ENCODE results near the gene MIB2.

Gene MIB2

DNA sequence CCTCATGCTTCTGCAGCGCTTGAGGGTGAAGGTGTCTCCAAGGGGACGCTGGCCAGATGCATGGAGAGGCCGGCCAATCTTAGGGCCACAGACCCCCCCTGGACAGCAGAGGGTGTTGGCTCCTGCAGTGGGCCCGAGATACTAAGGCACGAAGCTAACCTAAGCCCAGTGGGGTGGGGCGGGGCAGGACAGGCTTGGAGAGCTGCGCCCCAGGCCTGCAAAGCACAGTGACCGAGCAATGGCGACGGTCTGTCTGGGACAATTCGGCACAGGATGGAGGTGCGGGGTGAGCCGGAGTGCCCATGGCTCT, 16.6 kb upstream of the MIB2 start:
- H3K27ac ChIP-seq (ENCODE audit: low read length): no peak overlapping the region
- H3K36me3 ChIP-seq (ENCODE audit: control insufficient read depth, insufficient read depth, low read length): no peaks in the 10 kb centered on the region
- peaks cover 12% of the 10 kb centered on the region for H3K4me1 ChIP-seq (ENCODE audit: control insufficient read depth, insufficient read depth, low read length)
- no peak overlapping the region for H3K4me3 ChIP-seq (ENCODE audit: low read length)
- H3K9me3 ChIP-seq (ENCODE audit: control insufficient read depth, insufficient read depth, low read length): no peaks in the 10 kb centered on the region
- no peak for DNase-seq (ENCODE audit: low read depth, low spot score)
- no CpG with 5 or more reads among the region's 13 CpGs for WGBS (ENCODE audit: insufficient coverage, insufficient read length)
- peaks cover 5% of the 10 kb centered on the region for H3K27me3 ChIP-seq (ENCODE audit: control insufficient read depth, insufficient read depth, low read length)

DNA sequence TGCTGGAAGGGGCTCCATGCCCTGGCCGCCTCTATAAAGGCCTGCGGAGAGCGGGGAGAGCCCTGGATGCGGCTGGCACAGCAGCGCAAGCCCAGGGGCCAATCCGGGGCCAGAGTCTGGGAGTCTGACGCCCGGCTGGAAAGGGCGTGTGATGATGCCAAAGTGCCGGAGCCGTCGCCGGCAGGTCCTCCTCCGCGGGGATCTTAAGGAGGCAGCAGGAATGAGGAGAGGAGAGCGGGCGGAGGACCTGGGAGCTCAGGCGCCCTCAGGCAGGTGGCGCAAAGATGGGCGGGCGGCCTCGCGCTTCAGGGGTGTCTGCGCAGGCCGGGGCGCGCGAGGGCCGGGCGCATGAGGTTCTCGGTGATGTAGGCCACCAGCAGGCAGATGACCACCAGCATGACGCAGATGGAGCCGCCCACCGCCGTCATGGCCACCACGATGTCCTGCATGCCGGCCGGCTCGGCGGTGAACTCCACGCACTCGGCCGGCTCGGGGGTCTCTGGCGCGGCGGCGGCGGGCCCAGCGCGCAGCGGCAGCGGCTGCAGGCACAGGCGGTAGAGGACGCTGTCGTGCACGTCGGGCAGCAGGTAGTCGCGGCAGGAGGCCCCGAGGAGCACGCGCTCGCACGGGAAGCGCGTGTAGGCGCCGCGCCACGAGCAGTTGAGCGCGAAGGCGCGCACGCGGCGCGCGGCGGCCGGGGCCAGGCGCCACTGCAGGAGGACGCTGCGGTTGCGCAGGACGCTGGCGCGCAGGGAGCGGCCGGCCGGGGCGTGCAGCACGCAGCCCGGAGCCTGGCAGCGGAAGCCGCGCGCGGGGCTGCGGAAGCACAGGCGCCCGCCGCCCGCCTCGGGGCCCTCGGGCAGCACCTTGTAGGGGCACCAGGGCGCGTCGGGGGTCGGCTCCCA, 16.0 kb upstream of the MIB2 start:
- peaks cover 5% of the 10 kb centered on the region for H3K27me3 ChIP-seq (ENCODE audit: control insufficient read depth, insufficient read depth, low read length)
- H3K4me1 ChIP-seq (ENCODE audit: control insufficient read depth, insufficient read depth, low read length): peaks cover 12% of the 10 kb centered on the region
- H3K4me3 ChIP-seq (ENCODE audit: low read length): peak overlapping the region; percentile 43; the same call in 1 of the 2 replicates
- no peak overlapping the region for H3K27ac ChIP-seq (ENCODE audit: low read length)
- DNase-seq (ENCODE audit: low read depth, low spot score): no peak
- no peaks in the 10 kb centered on the region for H3K36me3 ChIP-seq (ENCODE audit: control insufficient read depth, insufficient read depth, low read length)
- no CpG with 5 or more reads among the region's 111 CpGs for WGBS (ENCODE audit: insufficient coverage, insufficient read length)
- H3K9me3 ChIP-seq (ENCODE audit: control insufficient read depth, insufficient read depth, low read length): no peaks in the 10 kb centered on the region

DNA sequence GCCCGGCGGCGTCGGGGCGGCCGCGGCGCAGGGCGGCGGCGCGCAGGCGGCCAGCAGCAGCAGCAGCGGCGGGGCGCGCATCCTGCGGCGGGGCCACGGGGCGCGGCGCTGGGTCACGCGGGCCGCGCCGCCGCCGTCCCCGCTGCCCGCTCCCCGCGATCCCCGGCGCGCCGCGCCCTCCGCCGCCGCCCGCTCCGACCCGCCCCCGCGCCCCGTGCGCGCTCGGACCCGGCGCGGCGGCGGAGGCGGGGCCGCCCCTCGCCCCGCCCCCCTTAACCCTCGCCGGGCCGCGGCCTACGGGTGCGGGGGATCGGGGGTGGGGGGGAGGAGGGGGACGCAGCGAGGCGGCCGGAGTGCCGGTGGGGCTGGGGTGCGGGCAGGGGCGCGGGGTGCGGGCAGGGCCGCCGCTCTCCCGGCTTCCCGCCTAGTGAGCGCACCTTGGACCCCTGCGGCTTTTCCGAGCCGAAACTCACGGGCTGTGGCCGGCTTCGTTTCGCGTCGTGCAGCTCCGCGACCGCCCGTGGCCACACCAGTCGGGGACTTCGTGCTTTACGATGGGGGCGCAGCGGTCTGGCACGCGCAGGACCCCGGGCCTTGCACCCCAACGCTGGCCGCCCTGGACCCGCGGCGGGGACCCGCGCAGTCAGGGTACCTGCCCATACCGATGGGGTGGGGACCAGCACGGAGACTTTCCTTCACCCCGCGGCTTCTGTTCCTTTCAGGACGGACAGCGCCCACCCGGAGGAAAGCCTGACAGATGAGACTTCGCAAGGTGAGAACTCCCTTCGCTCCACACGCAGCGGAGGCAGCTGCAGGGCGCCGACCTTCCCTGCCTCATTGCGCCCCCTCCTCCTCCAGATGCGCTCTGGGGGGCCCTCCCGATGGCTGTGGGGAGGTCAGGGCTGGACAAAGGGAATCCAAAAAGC, 15.1 kb upstream of the MIB2 start, which contains the start of gene FNDC10:
TSS of gene FNDC10 (minus strand) at position 201 of the 926 bp plus-strand sequence. CDS start at position 81, 120 bp downstream.
- Histone ChIP-seq H3K4me3 (ENCODE audit: low read length) (peak within 1 kb of the TSS; percentile 46; the same call in 1 of the 2 replicates), H3K27ac (ENCODE audit: low read length) (no peak within 1 kb of the TSS)
- DNase-seq (ENCODE audit: low read depth, low spot score): no peak

DNA sequence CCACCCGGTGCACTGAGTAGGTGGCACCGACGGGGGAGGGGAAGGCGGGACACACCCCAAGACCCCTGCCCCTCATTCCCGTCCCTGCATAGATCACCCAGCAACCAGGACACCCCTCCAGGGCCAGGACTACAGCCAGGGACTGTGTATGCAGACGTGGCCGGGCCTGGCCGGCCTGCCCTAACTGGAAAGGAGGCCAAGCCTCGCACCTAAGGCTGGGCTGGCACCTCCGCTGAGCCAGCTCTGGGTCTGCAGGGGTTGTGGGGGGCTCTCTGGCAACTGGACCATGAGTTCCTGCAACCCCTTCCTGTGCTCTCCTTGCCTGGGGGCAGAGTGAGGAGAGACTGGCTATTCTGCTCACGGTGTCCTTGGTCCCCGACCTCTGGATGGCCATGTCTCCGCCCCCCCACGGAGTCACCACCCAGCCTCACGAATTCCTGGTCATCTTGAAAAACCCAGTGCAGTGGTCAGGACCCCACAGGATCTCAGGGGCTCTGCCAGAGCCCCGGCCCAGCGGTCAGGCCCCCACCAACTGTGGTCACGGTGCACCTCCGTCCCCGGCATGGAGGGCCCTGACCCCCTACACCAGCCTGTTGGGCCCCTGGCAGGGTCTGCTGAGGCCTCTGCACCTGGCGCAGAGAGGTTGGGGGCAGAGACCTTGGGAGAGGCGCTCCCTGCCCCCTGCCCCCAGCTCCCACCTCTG, 14.3 kb upstream of the MIB2 start:
- Histone ChIP-seq H3K9me3 (ENCODE audit: control insufficient read depth, insufficient read depth, low read length) (no peaks in the 10 kb centered on the region), H3K4me3 (ENCODE audit: low read length) (no peak overlapping the region), H3K27me3 (ENCODE audit: control insufficient read depth, insufficient read depth, low read length) (peaks cover 5% of the 10 kb centered on the region), H3K4me1 (ENCODE audit: control insufficient read depth, insufficient read depth, low read length) (peaks cover 12% of the 10 kb centered on the region), H3K36me3 (ENCODE audit: control insufficient read depth, insufficient read depth, low read length) (no peaks in the 10 kb centered on the region), H3K27ac (ENCODE audit: low read length) (no peak overlapping the region)
- no CpG with 5 or more reads among the region's 22 CpGs for WGBS (ENCODE audit: insufficient coverage, insufficient read length)
- DNase-seq (ENCODE audit: low read depth, low spot score): no peak

More for the DNA sequence above, 15.1 kb upstream of the MIB2 start, which contains the start of gene FNDC10:
- Histone ChIP-seq H3K9me3 (ENCODE audit: control insufficient read depth, insufficient read depth, low read length) (no peaks in the 10 kb centered on the region), H3K4me1 (ENCODE audit: control insufficient read depth, insufficient read depth, low read length) (peaks cover 12% of the 10 kb centered on the region), H3K36me3 (ENCODE audit: control insufficient read depth, insufficient read depth, low read length) (no peaks in the 10 kb centered on the region), H3K27me3 (ENCODE audit: control insufficient read depth, insufficient read depth, low read length) (peaks cover 5% of the 10 kb centered on the region)
- WGBS (ENCODE audit: insufficient coverage, insufficient read length): no CpG with 5 or more reads among the region's 125 CpGs

DNA sequence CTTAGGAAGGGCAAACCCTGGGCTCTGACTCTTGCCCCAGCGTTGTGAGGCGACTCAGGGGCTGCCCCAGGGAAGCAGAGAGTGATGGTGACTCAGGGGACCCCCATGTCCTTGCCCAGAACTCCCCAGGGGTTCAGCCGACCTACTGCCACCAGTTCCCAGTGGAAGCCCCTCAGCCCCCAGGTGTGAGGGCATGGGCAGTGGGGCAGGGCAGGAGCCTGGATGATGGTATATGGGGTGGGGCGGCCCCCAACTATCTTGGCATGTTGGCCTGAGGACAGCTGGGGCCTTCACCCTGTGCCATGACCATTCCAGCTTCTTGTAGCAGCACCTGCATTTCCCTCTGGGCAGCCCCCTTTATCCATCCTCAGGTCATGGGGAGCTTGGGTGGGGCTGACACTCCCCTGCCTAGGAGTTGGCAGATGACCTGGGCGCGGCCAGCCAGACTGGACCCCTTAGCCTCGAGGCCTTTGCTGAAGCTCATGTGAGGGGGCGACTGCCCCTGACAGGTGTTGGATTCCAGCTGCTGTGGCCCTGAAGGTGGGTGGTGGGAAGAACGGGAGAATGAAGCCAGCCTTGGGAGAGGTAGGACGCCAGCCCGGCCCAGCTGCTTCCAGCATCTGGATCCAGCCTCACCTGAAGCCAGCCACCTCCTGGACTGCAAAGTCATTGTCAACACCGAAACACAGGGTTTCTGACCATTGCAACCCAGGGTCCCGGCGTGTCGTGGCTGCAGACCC, 13.6 kb upstream of the MIB2 start:
- Histone ChIP-seq H3K4me1 (ENCODE audit: control insufficient read depth, insufficient read depth, low read length) (peaks cover 12% of the 10 kb centered on the region), H3K4me3 (ENCODE audit: low read length) (no peak overlapping the region), H3K27me3 (ENCODE audit: control insufficient read depth, insufficient read depth, low read length) (peaks cover 5% of the 10 kb centered on the region), H3K36me3 (ENCODE audit: control insufficient read depth, insufficient read depth, low read length) (no peaks in the 10 kb centered on the region), H3K27ac (ENCODE audit: low read length) (no peak overlapping the region), H3K9me3 (ENCODE audit: control insufficient read depth, insufficient read depth, low read length) (no peaks in the 10 kb centered on the region)
- no CpG with 5 or more reads among the region's 15 CpGs for WGBS (ENCODE audit: insufficient coverage, insufficient read length)
- DNase-seq (ENCODE audit: low read depth, low spot score): no peak

DNA sequence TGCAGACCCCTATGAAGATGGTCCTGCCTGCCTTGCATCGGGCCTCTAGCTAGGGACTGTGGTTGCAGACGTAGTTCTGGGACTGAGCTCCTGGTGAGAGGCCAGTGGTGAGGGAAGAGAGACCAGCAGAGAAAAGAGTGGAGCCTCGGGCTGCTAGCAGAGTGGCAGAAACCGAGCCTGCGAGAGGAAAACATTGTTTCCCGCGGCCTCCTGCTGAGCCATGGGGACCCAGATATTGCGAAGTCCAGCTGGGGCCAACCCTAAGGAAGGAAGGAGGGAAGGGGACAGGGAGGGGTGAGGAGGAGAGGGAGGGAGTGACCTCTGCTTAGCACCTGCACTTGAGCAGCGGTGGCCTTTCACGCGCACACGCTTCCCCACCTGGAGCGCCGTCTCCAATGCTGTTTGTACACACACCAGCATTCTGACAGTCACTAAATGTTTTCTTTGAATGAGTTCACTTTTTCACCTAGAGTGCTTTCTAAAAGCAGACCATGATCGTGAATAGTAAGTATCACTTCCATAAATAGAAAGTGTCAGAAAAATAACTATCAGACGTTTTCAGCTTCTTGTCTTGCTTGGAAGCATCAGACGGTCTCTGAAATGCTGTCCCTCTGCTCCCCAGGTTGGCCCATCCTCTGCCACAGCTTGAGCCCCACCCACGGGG, 12.9 kb upstream of the MIB2 start:
- DNase-seq (ENCODE audit: low read depth, low spot score): no peak
- H3K36me3 ChIP-seq (ENCODE audit: control insufficient read depth, insufficient read depth, low read length): no peaks in the 10 kb centered on the region
- no peak overlapping the region for H3K27ac ChIP-seq (ENCODE audit: low read length)
- no peak overlapping the region for H3K4me3 ChIP-seq (ENCODE audit: low read length)
- WGBS (ENCODE audit: insufficient coverage, insufficient read length): no CpG with 5 or more reads among the region's 18 CpGs
- peaks cover 7% of the 10 kb centered on the region; the same call in 1 of the 2 replicates for H3K4me1 ChIP-seq (ENCODE audit: control insufficient read depth, insufficient read depth, low read length)
- no peaks in the 10 kb centered on the region for H3K9me3 ChIP-seq (ENCODE audit: control insufficient read depth, insufficient read depth, low read length)
- H3K27me3 ChIP-seq (ENCODE audit: control insufficient read depth, insufficient read depth, low read length): peaks cover 5% of the 10 kb centered on the region

DNA sequence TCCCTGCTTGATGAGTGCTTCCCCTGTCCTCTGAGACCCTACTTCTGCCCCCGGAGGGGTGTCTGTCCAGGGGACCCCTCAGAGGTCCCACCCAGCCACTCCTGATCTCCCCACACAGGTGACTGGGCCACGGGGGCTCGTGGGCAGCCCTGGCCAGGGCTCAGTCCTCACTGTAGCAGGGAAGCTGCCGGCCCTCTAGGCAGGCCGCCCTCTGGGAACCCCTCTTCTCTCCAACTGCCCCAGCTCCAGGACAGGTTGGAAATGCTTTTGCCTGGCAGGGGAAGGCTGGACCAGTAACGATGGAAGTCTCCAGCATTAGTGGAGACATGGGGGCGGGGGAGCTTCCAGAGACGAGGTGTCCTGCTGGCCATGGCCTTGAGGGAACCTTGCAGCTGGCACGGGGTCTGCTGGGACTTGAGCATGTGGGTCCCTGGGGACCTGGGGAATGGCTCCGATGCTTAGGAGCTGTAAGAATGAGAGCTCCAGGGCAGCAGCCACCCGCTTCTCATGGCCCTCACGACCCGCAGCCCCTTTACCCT, 12.3 kb upstream of the MIB2 start:
- peaks cover 5% of the 10 kb centered on the region for H3K27me3 ChIP-seq (ENCODE audit: control insufficient read depth, insufficient read depth, low read length)
- no CpG with 5 or more reads among the region's 13 CpGs for WGBS (ENCODE audit: insufficient coverage, insufficient read length)
- H3K36me3 ChIP-seq (ENCODE audit: control insufficient read depth, insufficient read depth, low read length): no peaks in the 10 kb centered on the region
- no peak for DNase-seq (ENCODE audit: low read depth, low spot score)
- H3K9me3 ChIP-seq (ENCODE audit: control insufficient read depth, insufficient read depth, low read length): no peaks in the 10 kb centered on the region
- no peak overlapping the region for H3K27ac ChIP-seq (ENCODE audit: low read length)
- H3K4me3 ChIP-seq (ENCODE audit: low read length): no peak overlapping the region
- H3K4me1 ChIP-seq (ENCODE audit: control insufficient read depth, insufficient read depth, low read length): peaks cover 3% of the 10 kb centered on the region; the same call in 1 of the 2 replicates

DNA sequence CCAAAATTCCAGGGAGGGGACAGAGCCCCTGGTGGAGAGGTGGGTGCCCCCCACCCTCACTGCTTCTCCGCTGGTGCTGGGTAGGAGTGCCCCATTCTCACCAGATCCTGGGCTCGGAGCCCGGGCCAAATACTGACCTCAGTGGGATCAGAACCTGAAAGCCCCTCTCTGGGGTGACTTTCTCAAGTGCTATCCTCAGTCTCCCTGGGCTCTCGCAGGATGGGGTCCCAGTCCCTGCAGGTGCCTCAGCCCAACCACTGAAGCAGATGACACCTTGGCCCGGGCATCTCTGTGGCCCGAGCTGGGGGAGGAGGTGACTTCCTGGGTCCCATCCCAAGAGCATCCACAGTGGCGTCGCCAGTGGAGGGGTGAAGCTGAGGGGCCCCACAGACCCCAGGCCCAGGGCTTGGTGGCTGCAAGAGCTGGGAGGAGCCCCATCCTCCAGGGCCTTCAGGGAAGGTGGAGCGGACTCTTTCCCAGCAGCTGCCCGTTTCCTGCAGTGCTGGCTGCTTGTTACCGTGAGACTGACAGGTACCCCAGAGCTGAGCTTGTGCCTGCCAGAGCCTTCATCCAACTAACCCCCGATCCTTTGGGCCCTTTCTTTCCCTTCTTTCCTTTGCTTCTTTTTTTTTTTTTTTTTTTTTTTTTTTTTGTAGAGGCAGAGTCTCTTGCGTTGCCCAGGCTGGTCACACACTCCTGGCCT, 11.5 kb upstream of the MIB2 start:
- no peak overlapping the region for H3K4me3 ChIP-seq (ENCODE audit: low read length)
- H3K27ac ChIP-seq (ENCODE audit: low read length): no peak overlapping the region
- no peak for DNase-seq (ENCODE audit: low read depth, low spot score)
- no CpG with 5 or more reads among the region's 13 CpGs for WGBS (ENCODE audit: insufficient coverage, insufficient read length)
- H3K4me1 ChIP-seq (ENCODE audit: control insufficient read depth, insufficient read depth, low read length): peaks cover 2% of the 10 kb centered on the region; the same call in 1 of the 2 replicates
- H3K27me3 ChIP-seq (ENCODE audit: control insufficient read depth, insufficient read depth, low read length): peaks cover 3% of the 10 kb centered on the region; the same call in 1 of the 2 replicates
- H3K36me3 ChIP-seq (ENCODE audit: control insufficient read depth, insufficient read depth, low read length): no peaks in the 10 kb centered on the region
- H3K9me3 ChIP-seq (ENCODE audit: control insufficient read depth, insufficient read depth, low read length): no peaks in the 10 kb centered on the region
